HG03432 (cell line): ENCODE data around the gene C1orf216.
"Not testable (repeated sequence)": the region's sequence is repeated elsewhere in the genome, so short reads cannot be mapped to it uniquely, and the experiment has no call there.

Experiments
- ATAC-seq: cut with Tn5 transposase; IDR thresholded peaks from one replicate; pipeline ENCODE4 v1.9.1; 2021; ENCODE audit warnings: mild to moderate bottlenecking, moderate library complexity; ENCODE audit not compliant: unreplicated experiment

Gene C1orf216

DNA sequence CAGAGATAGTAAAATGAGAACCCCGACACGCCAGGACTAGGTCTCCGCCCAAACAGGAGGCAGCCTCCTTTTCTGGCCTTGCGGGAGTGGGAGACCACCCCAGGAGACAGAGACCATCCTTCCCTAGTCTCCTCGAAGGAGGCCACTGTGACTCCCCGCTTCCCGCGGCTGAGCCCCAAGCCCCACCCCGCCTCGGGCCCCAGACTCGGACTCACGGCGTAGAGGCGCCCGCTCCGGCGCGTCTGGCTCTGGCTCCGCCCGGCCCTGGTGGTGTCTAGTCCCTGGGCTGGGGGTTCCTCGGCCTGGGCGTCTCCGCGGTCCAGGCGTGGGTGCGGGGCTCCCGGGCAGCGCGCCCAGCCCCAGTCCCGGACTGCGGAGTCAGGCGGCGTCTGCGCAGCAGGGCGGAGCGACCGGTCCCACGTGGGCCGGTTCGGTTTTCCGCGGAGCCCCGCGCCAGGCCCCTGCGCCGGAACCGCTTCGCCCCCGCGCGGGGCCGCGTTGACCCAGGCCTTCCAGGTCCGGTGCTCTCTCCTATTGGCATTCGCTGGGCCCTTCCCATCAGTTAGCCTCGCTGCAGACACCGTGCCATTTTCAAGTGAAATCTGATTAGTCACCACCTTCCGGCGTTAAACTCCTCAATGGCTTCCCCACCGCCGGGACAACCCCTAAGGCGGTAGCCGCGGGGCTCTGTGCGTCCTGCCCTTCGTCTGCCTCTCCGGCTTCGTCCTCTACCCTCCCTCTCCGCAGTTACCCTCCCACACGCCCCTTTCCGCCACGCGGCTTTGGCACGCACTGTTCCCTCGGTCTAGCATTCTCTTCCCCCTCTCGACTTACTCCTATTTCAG lies at the start of gene C1orf216:
Gene C1orf216, minus strand, starts transcription at position 393 of the 845 bp plus-strand sequence. CDS start 2,563 bp downstream, outside the sequence.
- ATAC-seq = peak; percentile 69

DNA sequence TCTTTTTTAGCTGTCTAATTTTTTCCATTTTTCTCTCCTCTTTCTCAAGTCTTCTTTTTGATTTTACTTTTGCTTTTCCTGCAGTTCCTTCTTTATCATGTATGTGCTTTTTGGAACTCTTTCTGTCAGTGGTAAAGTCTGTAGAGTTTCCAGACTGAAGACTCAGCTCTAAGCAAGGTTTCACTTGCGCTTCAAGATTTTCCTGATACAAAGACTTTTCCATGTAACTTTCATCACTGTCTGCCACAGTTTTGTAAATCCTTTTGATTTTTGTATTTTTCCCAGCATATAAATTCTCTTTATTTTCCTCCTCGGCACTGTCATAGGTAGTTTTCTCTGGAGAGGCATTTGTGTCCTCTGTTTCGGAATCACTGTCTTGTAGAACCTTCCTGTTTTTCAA lies 45.6 kb upstream of the C1orf216 start:
- ATAC-seq = no peak

- ATAC-seq = no peak
Measured at GRCh38 chr1:35763201-35763600, 44.5 kb upstream of the C1orf216 start.

DNA sequence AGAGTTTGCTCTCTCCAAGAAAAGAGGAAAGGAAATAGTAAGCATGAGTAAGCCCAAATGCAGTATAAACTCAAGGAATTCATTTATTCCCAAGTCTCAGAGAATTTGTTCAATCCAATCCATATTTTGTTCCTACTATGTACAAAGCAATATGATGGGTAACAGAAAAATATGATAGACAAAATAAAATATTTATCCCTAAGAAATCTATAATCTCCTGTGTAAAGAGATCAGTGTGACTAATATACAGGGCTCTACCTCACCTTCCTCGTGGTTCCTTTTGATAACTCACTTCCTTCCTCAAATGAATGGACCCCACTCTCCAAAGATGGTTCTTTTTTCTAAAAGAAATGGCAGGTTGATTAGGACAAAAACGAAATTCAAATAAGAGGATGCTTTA lies 43.5 kb upstream of the C1orf216 start:
- ATAC-seq = no peak

DNA sequence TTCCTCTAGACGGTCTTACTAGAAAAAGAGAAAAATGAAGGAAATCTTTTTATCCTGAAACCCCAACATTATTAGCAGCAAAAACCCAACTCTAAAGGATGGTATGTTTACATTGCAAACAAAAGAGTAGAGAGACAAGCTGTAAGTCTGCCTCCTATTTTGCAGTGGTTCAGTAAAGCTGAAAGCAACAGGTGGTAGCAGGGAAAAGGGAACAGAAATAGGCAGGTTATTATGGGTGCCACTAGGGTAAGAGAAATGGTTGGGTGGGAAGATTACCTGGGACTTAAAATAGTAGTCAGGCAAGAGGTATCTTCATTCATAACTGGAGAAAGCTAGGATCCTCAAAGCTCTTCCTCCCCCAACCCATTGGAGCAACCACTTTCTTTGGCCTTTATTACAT lies 37.4 kb upstream of the C1orf216 start:
- no peak for ATAC-seq

DNA sequence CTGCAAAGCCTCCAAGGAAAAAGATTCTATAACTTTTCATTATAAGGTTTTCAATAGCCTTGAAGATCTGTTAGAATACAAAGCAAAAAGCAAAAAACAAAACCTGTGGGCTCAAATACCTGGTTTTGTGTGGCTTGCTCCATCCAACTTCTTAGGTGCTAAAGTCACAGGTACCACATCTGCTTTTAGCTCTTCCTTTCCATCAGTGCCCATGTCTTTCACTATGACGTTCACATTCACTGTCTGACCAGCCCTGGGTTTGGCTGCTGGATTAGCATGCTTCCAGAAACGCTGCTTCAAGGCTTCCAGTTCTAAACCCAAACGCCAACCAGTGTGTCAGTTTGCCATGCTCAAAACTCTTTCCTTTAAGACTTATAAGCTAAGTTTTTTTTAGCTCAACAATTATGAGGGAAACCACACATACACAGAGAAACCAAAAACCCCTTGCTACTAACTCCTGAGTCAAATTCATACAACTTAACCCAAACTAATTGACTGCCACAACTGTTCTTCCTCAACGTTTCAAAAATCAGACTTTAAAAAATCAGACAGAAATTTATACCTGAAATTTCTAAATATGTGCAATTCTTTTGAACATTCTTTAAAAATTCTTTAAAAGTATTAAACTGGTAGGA lies 35.1 kb upstream of the C1orf216 start:
- no peak for ATAC-seq

DNA sequence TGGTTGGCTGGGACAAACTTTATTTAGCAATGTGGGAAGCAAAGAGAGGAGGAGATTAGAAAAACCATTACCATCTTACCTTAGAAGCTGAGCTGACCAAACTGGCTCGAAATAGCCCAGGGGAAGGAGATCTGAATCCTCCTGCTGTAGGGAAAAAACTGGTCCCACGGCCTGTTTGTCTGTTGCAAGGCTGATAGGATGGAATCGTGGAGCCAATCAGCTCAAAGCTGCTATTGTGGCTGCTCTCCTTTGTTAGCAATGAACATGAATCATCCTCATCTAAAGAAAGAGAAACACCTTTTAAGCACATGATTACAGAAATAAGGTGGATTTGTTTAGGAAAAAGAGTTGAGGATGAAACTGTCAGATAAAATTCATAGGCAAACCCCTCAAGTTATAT lies 29.6 kb upstream of the C1orf216 start:
- no peak for ATAC-seq

DNA sequence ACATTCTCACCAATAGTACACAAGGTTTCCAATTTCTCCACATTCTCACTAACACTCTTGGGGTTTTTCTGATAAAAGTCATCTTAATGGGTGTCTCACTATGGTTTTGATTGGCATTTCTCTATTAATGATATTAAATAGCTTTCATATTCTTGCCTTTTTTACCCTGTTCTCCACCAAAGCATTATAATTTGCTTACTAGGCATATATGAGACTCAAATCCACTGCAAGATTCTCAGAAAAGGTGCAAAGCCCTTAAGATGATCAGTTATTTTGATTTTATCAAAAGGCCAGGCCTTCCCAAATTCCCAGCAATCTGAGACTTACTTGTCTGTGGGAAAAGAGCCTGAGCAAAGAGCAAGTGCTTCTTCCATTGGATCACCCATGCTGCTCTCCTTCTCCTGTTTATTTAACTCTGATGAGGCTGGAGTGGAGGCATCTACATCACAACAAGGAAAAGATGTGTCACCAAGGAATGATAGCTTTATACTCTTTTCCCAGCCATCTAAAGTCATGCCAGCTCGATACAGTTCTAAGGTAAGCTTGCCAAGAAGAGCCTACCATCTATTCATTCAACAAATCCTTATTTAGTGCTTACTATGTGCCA lies 26.5 kb upstream of the C1orf216 start:
- no peak for ATAC-seq

DNA sequence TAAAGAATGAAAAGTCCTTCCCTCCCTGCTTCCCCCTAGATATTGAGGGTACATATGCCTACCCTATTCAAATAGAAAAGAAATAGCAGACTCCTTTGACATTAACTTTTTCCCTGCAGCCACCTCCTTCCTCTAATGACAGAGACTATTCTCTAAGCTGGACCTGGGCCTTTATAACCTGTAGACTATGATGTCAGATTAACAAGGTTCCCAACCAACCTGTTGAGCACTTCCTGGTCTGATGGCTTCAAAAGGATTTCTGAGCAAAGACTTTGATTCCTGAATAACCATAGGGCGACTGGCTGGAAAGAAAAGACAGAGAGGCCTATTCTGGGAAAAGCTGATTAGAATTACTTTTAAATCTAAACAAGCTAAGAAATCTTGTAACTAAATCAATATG lies 18.4 kb upstream of the C1orf216 start:
- no peak for ATAC-seq

GRCh38 chr1:35727434-35728040 lies 8.9 kb upstream of the C1orf216 start:
- no peak for ATAC-seq

GRCh38 chr1:35726450-35727433 lies 8.1 kb upstream of the C1orf216 start:
- ATAC-seq = no peak

- no peak for ATAC-seq
Measured at GRCh38 chr1:35725596-35725995, 6.9 kb upstream of the C1orf216 start.

DNA sequence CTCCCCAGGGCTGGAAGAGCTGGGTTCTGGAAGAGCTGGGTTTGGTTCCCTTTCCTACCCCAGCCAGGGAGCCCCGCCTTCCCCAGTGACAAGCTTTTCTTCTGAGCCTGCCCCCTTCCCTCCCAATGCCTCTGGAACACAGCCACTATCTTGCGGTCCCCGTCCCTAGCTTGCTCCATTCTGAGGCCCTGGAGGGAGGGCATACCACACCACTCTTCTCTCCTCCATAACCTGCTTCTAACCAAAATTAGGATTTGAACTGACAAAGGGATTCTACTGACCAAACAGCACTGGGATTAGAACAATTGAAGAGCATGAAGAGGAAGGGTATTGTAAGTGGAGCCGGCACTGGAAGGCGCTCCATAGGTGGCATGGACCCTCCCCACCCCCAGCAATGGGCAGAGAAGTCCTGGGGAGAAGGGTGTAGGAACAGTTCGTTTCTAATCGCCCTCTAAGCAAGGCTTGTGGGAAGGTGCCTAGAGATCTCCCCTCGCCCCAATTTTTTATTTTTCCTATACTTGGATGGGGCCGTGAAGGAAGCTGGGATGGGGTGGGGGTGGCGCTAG lies 690 bp downstream of the C1orf216 start:
- no peak for ATAC-seq

- ATAC-seq = no peak
Measured at GRCh38 chr1:35715568-35716002, 3.1 kb downstream of the C1orf216 start.

GRCh38 chr1:35714921-35715567 lies 3.6 kb downstream of the C1orf216 start:
- ATAC-seq = no peak

- not testable (repeated sequence) for ATAC-seq
Measured at GRCh38 chr1:35711098-35711497, 7.6 kb downstream of the C1orf216 start.

DNA sequence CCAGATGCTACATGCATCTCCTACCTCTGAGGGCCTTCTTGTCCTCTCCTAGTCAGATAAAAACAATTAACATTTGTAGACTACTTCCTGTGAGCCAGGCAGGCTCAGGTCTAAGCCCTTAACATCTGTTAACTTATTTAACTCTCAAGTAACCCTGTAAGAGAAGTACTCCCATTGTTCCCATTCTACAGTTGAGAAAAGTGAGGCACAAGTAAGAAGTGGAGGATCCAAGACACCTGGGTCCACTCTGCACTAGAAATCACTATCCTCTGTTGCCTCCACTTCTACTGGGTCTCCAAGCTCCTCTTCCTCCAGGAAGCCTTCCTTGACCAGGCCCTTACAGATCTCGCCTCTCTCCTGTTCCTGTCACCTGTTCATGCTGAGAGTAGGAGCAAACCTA lies 9.7 kb downstream of the C1orf216 start:
- no peak for ATAC-seq

DNA sequence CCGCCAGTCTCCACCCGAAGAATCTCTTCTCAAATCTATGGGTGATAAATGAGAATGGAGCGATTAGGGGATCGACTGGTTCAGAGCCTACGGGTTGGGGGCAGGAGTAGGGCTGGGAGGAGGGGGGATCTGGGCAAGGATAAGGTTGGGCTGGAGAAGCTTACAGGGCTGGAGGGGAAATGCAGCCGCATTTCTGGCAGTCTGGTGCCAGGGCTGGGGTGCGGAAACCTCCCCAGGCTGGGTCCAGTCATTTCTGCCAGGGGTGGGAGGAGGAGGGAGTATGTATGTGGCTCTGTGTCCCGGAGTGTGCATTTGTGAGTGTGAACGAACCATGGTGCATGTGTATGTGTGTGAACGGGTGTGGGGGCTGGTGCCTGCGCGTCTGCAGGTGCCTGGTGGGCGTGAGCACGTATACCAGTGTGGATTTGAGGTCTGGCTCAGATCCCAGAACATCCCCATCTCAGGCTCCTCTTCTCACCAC lies 10.2 kb downstream of the C1orf216 start:
- ATAC-seq = no peak
